Measurements from ENCODE around the gene MMRN2. TPM values are rescaled to one million over a fixed set of nuclear protein-coding genes. Genes with fewer than 3 reads are reported as not detected.
"Not testable (repeated sequence)": the region's sequence is repeated elsewhere in the genome, so short reads cannot be mapped to it uniquely, and the experiment has no call there.

The MMRN2 gene
- total RNA-seq, 1 donor, result 1.2 TPM

DNA sequence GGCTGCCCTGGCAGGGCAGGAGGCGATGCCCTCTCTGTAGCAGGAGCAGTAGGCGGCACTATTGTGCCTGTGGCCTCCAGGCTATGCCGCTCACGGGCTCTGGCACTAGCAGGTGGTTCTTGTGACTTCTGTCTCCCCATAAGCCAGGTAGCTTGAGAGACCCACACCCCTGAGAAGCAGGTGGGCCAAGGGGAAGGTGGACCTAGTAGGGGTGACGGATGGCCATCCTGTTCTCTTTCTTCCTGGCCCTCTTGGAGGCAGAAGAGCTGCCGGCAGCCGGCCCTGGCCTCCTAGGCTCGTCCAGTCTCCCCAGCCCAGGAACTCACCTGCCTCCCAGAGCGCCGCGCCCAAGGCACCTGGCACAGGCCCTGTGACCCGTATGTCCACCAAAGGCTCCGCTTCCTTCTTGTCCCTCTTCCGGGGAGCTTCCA is 15.4 kb downstream of the MMRN2 start:
- peaks cover 5% of the 10 kb centered on the region for H3K4me1 ChIP-seq (ENCODE audit: insufficient read depth, low read length)
- no peak overlapping the region for H3K4me3 ChIP-seq (ENCODE audit: low read length)
- H3K9me3 ChIP-seq (ENCODE audit: low read depth, low read length), result no peaks in the 10 kb centered on the region
- H3K27me3 ChIP-seq (ENCODE audit: insufficient read depth, low read length), result no peaks in the 10 kb centered on the region

DNA sequence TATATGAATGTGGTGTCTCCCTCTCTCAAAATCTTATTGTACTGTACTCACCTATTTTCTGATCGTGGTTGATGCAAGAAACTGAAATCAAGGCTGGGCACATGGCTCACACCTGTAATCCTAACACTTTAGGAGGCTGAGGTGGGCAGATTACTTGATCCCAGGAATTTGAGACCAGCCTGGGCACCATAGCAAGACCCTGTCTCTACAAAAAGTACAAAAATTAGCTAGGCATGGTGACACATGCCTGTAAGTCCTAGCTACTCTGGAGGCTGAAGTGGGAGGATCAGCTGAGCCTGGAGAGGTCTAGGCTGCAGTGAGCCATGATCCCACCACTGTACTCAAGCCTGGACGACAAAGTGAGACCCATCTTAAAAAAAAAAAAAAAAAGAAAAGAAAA is 16.0 kb downstream of the MMRN2 start:
- Histone ChIP-seq H3K27me3 (ENCODE audit: insufficient read depth, low read length) (no peaks in the 10 kb centered on the region), H3K4me1 (ENCODE audit: insufficient read depth, low read length) (peaks cover 5% of the 10 kb centered on the region), H3K9me3 (ENCODE audit: low read depth, low read length) (no peaks in the 10 kb centered on the region), H3K4me3 (ENCODE audit: low read length) (no peak overlapping the region)

DNA sequence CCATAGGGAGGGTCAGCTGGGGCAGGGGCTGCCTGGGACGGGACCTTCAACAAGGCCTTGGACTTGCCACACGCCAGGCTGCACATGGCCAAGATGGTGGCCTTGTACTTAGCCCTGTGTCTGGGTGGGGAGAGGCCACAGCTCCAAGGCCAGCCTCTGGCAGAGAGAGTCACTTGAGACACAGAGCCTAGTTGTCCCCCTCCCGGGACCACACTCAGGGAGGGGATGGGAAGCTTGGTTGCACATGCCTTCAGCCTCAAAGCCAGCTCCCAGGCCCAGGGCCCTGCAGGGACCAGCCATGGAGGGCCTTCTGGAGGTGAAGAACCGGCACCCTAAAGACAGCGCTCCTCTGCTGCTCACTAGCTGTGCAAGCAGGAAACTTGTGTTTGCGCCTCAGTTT is 16.7 kb downstream of the MMRN2 start:
- Histone ChIP-seq H3K27me3 (ENCODE audit: insufficient read depth, low read length) (no peaks in the 10 kb centered on the region), H3K9me3 (ENCODE audit: low read depth, low read length) (no peaks in the 10 kb centered on the region), H3K4me1 (ENCODE audit: insufficient read depth, low read length) (peaks cover 5% of the 10 kb centered on the region), H3K4me3 (ENCODE audit: low read length) (no peak overlapping the region)

DNA sequence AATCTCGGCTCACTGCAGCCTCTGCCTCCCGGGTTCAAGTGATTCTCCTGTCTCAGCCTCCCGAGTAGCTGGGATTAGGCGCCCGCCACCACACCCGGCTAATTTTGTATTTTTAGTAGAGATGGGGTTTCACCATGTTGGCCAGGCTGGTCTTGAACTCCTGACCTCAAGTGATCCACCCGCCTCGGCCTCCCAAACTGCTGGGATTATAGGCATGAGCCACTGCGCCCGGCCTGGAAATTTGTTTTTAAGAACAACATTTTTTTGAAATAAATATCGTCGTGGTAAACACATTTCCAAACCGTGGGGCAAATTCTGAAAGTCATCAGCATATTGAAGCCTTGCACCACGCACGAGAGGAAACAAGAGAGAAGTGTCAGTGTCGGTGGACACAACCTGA is 17.3 kb downstream of the MMRN2 start:
- H3K4me1 ChIP-seq (ENCODE audit: insufficient read depth, low read length); H3K4me3 ChIP-seq (ENCODE audit: low read length); H3K9me3 ChIP-seq (ENCODE audit: low read depth, low read length); H3K27me3 ChIP-seq (ENCODE audit: insufficient read depth, low read length): not testable (repeated sequence)

DNA sequence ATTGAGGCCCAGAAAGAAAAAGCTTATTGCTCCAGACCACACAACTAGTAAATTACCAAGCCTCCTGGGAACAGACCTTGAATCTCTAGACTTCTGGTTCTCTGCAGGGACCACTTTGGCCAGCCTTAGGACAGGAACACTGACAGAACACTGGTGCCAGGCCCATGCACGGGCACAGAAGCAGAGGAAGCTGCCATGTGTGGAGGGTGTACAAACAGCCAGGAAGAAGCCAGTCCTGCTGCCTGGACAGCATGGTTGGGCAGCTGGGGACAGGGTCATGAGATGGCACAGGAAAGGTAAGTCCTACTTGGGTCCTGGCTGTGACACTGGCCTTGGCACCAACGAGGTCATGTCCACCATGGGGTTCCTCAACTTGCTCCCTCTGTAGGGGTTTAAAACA is 19.2 kb downstream of the MMRN2 start:
- no peaks in the 10 kb centered on the region for H3K9me3 ChIP-seq (ENCODE audit: low read depth, low read length)
- no peak overlapping the region for H3K4me3 ChIP-seq (ENCODE audit: low read length)

DNA sequence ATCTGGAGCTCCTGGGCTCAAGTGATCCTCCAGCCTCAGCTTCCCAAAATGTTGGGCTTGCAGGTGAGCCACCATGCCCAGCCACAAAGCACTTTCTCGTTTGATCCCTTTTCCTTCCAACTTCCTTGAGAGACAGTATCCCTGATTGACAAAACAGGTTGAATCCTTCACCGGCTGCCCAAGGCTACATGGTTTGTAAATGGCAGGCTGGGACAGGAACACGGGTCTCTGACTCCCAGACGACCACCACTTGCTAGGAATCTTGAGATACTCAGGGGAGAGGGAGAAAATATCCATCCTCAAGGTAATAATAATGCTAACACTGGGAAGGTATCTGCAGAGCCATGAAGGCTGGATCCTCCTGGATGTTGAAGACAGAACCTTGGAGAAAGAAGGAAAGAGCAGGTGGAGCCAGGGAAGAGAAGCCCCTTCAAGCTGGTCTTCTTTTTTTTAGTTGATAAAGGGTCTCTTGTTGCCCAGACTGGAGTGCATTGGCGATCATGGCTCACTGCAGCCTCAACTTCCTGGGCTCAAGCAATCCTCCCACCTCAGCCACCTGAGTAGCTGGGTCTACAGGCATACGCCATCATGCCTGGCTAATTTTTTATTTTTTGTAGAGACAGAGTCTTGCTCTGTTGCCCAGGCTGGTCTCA is 19.8 kb downstream of the MMRN2 start:
- Histone ChIP-seq H3K4me3 (ENCODE audit: low read length) (no peak overlapping the region), H3K27me3 (ENCODE audit: insufficient read depth, low read length) (no peaks in the 10 kb centered on the region), H3K9me3 (ENCODE audit: low read depth, low read length) (no peaks in the 10 kb centered on the region), H3K4me1 (ENCODE audit: insufficient read depth, low read length) (peaks cover 5% of the 10 kb centered on the region)

More for the DNA sequence above, 19.2 kb downstream of the MMRN2 start:
- Histone ChIP-seq H3K4me1 (ENCODE audit: insufficient read depth, low read length) (peaks cover 5% of the 10 kb centered on the region), H3K27me3 (ENCODE audit: insufficient read depth, low read length) (no peaks in the 10 kb centered on the region)

DNA sequence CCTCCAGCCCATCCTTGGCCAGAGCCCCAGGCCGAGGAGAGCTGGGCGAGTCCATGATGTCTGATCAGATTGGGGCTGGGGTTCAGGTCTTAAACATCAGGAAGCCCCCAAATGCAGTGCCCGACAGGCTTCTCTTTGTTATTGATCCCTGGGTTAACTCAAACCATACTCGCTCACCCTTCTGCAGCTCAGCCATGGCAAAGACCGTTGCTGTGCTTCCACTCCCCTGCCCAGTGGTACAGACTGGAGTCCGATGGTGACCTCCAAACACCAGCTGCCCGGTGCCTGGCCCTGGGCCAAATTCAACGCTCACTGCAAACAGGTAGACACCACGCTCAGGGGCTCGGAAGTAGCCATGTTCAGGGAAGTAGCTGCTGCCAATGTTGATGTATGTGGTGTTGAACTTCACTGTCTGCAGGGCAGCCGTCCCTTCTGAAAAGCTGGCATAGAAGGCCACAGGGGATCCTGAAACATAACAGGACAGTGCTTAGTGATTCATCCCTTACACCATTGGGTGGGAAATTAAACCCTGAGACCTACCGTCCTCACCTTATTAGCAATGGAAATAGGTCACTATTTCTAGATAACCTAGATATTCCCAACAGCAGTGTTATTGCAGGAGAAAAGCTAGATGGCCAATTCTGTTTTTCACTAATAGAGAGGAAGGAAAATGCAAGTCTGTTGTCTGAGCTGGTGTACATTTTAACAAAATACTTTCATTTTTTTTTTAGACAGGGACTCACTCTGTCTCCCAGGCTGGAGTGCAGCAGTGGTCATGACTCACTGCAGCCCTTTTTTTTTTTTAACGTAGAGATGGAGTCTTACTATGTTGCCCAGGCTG is 20.5 kb downstream of the MMRN2 start:
- H3K4me1 ChIP-seq (ENCODE audit: insufficient read depth, low read length), result peaks cover 5% of the 10 kb centered on the region
- H3K27me3 ChIP-seq (ENCODE audit: insufficient read depth, low read length), result no peaks in the 10 kb centered on the region
- H3K9me3 ChIP-seq (ENCODE audit: low read depth, low read length), result no peaks in the 10 kb centered on the region
- no peak overlapping the region for H3K4me3 ChIP-seq (ENCODE audit: low read length)

DNA sequence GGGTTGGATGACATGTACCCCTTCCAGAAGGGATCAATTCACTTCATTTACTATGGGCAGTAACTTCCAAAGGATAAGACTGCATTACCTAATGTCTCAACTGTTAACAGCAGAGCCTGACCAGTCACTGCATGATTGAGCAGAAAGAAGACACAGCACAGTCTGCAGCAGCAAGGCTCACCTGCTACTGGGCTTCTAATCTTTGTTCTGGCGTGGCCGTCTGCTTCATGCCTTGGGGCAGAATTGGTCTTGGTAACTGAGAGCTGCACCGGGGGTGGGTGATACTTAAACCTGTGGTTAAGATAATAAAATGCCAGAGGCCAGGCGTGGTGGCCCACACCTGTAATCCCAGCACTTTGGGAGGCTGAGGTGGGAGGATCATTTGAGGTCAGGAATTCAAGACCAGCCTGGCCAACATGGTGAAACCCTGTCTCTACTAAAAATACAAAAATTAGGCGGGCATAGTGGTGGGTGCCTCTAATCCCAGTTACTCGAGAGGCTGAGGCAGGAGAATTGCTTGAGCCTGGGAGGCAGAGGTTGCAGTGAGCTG is 23.2 kb downstream of the MMRN2 start:
- H3K9me3 ChIP-seq (ENCODE audit: low read depth, low read length); H3K4me3 ChIP-seq (ENCODE audit: low read length); H3K4me1 ChIP-seq (ENCODE audit: insufficient read depth, low read length); H3K27me3 ChIP-seq (ENCODE audit: insufficient read depth, low read length): not testable (repeated sequence)

DNA sequence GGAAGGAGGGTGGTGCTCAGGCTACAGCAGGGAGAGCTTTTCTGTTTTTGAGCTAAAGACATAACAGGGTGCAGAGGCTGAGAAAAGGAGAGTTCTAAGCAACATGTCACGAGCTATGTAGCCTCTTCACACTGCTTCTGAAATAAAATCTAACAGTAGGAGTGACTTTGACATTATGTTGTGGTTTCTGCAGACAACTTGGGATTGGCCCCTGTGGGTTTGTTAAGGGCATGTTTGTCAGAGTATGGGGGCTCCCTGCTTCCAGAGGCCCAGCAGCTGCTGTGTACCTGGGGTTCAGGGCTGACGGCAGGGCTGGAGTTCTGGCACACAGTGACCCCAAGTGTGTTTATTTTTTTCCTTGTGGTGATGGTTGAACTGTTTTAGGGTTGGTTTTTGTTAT is 24.7 kb downstream of the MMRN2 start:
- Histone ChIP-seq H3K9me3 (ENCODE audit: low read depth, low read length) (no peaks in the 10 kb centered on the region), H3K27me3 (ENCODE audit: insufficient read depth, low read length) (no peaks in the 10 kb centered on the region), H3K4me3 (ENCODE audit: low read length) (no peak overlapping the region), H3K4me1 (ENCODE audit: insufficient read depth, low read length) (no peaks in the 10 kb centered on the region)

DNA sequence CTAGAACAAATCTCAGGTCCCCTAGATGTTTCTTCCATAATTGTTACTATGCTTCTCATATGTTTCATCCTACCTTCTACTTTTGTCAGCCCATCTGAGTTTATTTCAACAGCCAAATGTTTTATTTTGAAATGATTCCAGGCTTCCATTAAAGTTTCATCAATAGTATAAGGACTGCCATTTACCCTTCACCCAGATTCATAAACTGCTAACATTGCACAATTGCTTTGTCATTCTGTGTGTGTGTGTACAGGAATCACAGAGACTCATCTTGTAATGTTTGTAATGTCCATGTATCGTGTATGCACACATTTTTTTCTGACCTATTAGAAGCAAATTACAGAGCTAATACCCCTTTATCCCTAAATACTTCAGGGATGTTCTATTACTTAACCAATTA is 25.5 kb downstream of the MMRN2 start:
- H3K27me3 ChIP-seq (ENCODE audit: insufficient read depth, low read length), result no peaks in the 10 kb centered on the region
- H3K9me3 ChIP-seq (ENCODE audit: low read depth, low read length), result no peaks in the 10 kb centered on the region
- H3K4me1 ChIP-seq (ENCODE audit: insufficient read depth, low read length), result no peaks in the 10 kb centered on the region
- H3K4me3 ChIP-seq (ENCODE audit: low read length), result no peak overlapping the region

DNA sequence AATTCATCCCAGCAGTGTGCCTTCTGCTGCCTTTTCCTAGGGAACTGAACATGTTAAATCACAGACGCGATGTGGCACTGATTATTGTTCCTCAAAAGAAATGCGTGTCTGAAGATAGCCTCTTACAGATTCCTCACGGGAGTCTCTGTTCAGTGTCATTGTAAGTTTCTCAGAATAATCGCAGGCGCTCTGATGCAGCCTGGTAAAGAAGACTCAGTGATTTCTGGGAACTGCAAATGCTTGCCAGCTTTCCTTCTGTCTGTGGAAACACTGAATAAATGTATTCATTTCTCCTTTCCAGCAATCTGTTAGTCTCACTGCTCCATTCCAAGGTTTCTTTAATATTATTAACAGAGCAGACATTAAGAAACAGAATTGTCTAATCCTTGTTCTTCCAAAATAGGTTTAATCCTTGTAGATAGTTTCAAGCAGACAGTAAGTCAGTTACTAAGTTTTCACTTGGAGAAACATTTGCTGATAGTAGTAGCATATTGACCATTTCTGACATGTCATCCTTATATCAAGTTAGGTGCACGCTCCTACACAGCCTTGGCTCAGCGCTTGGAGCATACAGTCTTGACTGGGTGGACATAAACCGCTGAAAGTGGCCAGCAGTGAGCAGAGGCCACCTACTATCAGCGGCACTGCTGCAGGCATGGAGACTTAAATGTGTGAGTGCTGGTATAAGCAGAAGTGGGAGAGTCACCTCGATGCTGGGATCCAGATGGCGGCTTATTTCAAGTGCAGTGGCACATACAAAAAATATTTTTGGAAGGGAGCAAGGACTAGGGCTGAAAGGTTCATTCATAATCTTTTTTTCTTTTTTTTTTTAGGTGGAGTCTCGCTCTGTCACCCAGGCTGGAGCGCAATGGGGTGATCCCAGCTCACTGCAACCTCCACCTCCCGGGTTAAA is 27.7 kb downstream of the MMRN2 start:
- Histone ChIP-seq H3K4me1 (ENCODE audit: insufficient read depth, low read length) (no peaks in the 10 kb centered on the region), H3K4me3 (ENCODE audit: low read length) (no peak overlapping the region), H3K27me3 (ENCODE audit: insufficient read depth, low read length) (no peaks in the 10 kb centered on the region), H3K9me3 (ENCODE audit: low read depth, low read length) (no peaks in the 10 kb centered on the region)

DNA sequence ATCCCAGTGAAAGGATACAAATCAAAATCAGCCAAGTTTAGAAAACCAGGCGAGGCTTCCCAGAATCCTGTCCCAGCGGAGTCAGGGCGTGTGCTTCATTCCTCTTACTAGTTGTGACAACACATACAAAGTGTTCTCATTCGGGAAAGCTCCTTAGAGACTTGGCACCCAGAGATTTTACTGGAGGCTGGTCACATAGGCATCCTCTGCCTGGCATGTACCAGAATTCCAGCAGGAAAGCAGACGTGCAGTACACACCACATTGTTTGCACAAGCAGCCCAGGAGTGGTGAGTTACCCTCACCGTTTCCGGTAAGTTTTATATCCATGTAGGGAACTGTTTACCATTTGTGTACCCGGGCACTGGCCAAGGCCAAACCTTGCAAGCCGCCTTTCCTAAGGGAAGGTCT is 34.9 kb downstream of the MMRN2 start:
- no peak overlapping the region for H3K4me3 ChIP-seq (ENCODE audit: low read length)
- no peaks in the 10 kb centered on the region for H3K4me1 ChIP-seq (ENCODE audit: insufficient read depth, low read length)
- no peaks in the 10 kb centered on the region for H3K9me3 ChIP-seq (ENCODE audit: low read depth, low read length)
- no peaks in the 10 kb centered on the region for H3K27me3 ChIP-seq (ENCODE audit: insufficient read depth, low read length)

DNA sequence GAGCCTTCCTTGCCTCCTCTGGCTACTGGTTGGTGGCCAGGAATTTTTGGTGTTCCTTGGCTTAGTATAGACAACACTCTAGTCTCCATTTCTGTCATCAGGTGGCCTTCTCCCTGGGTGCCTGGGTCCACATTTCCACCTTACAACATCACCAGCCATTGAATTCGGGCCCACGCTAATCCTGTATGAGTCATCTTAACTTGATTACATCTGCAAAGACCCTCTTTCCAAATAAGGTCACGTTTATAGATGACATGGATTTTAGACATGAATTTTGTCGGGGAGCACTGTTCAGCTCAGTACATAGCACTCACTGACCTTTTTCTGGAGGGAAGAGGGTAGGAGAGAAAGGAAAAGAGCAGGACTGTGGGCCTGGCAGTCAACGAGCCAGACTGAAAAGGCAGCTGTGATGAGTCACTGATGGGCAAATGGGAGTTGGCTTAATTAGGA is 39.4 kb downstream of the MMRN2 start:
- no peaks in the 10 kb centered on the region for H3K27me3 ChIP-seq (ENCODE audit: insufficient read depth, low read length)
- no peak overlapping the region for H3K4me3 ChIP-seq (ENCODE audit: low read length)
- H3K9me3 ChIP-seq (ENCODE audit: low read depth, low read length), result no peaks in the 10 kb centered on the region
- no peaks in the 10 kb centered on the region for H3K4me1 ChIP-seq (ENCODE audit: insufficient read depth, low read length)

DNA sequence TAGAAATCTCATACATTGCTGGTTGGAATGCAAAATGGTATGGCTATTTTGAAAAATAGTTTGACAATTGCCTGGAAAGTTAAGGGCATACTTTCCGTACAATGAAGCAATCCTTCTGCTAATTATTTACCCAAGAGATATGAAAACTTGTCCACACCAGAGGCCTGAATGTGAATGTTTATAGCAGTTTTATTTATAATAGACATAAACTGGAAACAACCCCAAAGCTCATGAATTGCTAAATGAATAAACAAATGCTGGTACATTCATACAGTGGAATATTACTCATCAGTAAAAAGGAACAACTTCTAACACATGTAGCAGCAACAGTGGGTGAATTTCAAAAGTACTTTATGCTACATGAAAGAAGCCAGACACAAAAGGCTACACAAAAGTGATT is 42.7 kb downstream of the MMRN2 start:
- H3K4me3 ChIP-seq (ENCODE audit: low read length), result no peak overlapping the region

DNA sequence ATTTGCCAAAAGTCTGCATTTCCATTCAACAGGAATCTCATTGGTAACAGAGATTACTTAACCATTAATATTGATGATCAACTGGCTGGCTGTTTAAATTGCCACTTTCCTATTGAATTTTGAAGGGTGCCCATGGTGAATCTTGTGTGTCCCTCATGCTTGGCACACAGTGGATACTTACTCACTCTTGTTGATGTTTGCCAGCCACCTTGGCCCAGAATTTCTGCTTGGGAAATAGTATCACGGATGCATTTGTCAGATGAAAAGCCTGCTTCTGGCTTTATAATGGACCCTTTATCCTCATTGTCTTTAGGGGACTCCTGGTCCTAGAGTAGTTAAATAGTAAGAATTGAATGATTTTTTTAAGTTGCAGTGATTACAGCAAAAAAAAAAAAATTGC is 52.0 kb downstream of the MMRN2 start:
- H3K4me3 ChIP-seq (ENCODE audit: low read length), result no peak overlapping the region
- no peaks in the 10 kb centered on the region for H3K4me1 ChIP-seq (ENCODE audit: insufficient read depth, low read length)
- H3K9me3 ChIP-seq (ENCODE audit: low read depth, low read length), result no peaks in the 10 kb centered on the region
- H3K27me3 ChIP-seq (ENCODE audit: insufficient read depth, low read length), result no peaks in the 10 kb centered on the region

More for the DNA sequence above, 42.7 kb downstream of the MMRN2 start:
- Histone ChIP-seq H3K4me1 (ENCODE audit: insufficient read depth, low read length) (no peaks in the 10 kb centered on the region), H3K27me3 (ENCODE audit: insufficient read depth, low read length) (no peaks in the 10 kb centered on the region), H3K9me3 (ENCODE audit: low read depth, low read length) (no peaks in the 10 kb centered on the region)

Data from mononuclear cell (primary cell).